8988T (cell line): Measurements from ENCODE around the gene IFNL3.

Source experiments
- DNase-seq: peaks from one replicate; pipeline ENCODE4 v3.0.0; 2011

Gene IFNL3

GRCh38 chr19:39212375-39212742, 32.4 kb downstream of the IFNL3 start:
- DNase-seq = peak; percentile 86

DNA sequence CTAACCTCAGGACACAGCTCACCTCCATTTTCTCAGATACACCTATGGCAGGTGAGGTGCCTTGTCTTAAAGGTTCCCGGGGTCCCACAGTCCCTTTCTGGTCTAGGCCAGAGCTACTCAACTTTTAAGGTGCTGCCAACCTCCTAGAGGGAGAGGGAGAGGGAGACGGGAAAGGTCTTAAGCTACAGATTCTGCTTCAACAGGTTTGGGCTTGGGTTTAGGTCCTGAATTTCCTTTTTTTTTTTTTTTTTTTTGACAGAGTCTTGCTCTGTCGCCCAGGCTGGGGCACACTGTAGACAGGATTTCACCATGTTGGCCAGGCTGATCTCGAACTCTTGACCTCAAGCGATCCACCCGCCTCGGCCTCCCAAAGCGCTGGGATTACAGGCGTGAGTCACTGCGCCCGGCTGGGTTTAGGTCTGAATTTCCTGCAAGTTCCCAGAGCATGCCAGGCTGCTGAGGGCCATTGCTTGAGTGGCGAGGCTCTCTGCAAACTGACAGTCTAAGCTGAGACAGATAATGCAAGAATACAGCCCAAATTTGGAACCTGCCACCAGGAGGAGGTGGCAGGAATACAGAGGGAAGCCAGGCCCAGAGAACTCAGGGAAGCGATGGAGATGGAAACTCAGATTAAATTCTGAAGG, 33.0 kb downstream of the IFNL3 start:
- DNase-seq = no peak

GRCh38 chr19:39209196-39209595, 35.6 kb downstream of the IFNL3 start:
- no peak for DNase-seq

GRCh38 chr19:39208175-39208795, 36.5 kb downstream of the IFNL3 start:
- DNase-seq = peak; percentile 35

DNA sequence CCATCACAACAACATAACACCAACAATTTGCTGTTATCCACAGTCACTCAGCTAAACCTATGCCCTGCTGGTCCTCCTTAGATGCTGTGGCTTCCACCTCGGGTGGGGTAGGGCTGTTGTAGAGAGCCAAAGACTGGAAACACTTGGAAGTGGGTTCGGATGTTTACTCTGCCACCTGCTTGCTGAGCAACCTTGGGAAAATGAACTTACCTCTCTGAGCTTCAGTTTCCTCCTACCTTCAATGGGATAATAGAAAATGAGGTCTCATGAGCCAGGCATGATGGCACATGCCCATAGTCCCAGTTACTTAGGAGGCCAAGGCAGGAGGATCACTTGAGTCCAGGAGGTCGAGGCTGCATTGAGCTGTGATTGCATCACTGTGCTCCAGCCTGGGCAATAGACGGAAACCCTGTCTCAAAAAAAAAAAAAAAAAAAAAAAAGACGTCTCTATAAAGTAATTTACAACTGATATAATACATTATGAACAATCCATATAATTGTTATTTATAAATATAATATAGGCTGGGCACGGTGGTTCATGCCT, 37.4 kb downstream of the IFNL3 start:
- DNase-seq = peak; percentile 34

DNA sequence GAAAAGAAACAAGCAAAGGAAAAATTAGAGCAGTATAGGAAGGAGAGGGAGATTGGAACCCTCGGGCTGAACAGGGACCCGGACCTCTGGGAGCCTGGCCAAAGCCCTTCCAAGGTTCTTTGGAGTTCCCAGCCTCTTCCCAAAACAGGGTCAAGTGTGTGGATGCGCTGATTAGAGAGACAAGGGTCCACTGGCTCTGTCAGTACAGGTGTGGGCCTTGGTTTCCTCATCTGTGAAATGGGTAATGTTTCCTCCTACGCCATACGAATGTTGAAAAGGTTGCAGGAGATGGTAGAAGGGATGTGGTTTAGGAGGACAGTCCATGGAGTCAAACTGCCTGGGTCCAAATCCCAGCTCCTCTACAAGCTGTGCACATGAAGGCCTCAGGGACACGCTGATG, 38.7 kb downstream of the IFNL3 start:
- peak; percentile 45 for DNase-seq

- peak; percentile 63 for DNase-seq
Measured at GRCh38 chr19:39205449-39205764, 39.4 kb downstream of the IFNL3 start.

DNA sequence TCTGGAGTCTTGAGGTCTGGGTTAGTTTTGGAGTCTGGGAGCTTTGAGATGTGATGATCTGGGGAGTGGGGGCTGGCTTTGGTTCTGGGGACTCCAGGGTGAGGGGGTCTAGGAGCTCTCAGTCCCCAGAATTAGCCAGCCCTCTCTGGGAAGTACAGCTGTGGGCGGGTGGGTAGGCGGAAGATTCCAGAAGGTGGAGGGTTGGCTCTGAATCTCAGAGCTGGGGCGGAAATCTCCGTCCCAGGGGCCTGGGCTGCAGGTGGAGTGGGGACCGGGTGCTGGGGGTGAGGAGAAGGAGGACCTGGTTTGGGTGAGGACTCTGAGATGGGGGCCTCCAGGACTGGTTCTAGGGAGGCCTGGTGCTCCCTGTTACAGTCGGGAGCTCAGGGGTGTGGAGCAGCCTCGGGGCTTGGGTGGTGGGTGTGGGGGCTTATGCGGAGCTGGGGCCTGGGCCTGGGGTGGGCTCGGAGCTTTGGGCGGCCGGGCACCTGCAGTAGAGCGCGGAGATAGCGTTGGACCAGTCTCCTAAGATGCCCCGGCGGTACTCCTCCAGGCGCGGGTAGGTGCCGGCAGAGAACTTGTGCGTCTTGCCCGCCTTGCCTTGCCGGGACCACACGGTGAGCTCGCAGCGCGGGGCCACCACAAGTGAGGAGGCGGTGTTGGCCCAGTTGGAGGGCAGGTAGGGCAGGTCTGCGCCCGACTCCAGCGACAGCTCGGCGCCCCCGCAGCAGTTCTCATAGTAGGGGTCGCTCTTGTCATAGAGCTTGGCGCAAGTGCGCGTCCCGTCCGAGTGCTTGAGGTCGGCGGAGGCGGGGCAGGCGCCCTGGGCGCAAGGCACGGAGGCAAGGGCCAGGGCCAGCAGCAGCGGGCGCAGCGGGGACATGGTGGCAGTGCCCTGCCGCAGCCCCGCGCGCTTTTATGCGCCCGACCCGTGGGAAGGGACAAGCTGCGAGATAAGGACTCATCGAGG, 41.1 kb downstream of the IFNL3 start, which contains the start of gene SYCN:
TSS of gene SYCN (minus strand) at position 892 of the 970 bp plus-strand sequence. CDS start at position 883, 9 bp downstream.
- DNase-seq = peak; percentile 37

GRCh38 chr19:39202998-39203355, 41.8 kb downstream of the IFNL3 start:
- peak; percentile 54 for DNase-seq

- DNase-seq = peak; percentile 68
Measured at GRCh38 chr19:39200803-39201115, 44.0 kb downstream of the IFNL3 start.

- peak; percentile 70 for DNase-seq
Measured at GRCh38 chr19:39200066-39200802, 44.6 kb downstream of the IFNL3 start.

DNA sequence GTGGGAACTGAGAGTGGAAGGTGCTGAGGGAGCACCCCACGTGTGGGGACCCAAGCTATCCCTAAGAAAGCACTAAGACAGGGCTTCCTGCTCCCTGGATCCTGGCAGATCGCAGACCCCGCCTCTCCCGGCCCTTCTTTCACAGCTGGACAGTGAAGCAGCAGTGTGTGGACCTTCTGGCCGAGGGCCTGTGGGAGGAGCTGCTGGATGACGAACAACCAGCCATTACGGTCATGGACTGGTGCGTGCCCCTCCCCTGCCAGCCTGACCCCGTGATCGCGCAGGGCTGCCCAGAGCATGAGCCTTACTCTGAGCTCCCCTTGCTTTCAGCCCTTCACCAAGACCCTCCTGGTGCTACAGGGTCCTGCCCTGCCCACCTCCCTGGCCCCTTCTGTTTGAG, 45.8 kb downstream of the IFNL3 start:
- DNase-seq = peak; percentile 58

GRCh38 chr19:39197808-39198207, 47.0 kb downstream of the IFNL3 start:
- peak; percentile 77 for DNase-seq

DNA sequence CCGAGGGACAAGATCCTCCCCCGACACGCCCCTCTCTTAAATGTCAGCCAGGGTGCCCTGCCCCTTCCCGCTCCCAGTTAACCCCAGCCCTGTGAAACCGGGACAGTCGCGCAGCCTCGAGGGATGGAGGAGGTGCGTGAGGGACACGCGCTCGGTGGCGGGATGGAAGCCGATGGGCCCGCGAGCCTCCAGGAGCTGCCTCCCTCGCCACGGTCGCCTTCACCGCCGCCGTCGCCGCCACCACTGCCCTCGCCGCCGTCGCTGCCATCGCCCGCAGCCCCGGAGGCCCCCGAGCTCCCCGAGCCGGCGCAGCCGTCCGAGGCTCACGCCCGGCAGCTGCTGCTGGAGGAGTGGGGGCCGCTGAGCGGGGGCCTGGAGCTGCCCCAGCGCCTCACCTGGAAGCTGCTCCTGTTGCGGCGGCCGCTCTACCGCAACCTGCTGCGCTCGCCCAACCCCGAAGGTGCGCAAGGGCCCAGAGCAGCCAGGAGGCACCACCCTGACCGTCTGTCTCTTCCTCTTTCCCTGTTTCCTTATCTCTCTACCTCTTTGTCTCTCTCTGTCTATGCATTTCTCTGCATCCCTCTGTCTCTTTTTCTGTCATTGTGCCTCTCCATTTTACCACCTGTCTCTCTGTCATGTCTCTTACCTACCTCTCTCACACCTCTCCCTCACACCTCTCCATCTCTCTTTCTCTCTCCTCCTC, 47.8 kb downstream of the IFNL3 start, which contains the start of gene NCCRP1:
TSS of gene NCCRP1 (plus strand) at position 105 of the 703 bp plus-strand sequence. CDS start at position 124, 19 bp downstream.
- DNase-seq = no peak

DNA sequence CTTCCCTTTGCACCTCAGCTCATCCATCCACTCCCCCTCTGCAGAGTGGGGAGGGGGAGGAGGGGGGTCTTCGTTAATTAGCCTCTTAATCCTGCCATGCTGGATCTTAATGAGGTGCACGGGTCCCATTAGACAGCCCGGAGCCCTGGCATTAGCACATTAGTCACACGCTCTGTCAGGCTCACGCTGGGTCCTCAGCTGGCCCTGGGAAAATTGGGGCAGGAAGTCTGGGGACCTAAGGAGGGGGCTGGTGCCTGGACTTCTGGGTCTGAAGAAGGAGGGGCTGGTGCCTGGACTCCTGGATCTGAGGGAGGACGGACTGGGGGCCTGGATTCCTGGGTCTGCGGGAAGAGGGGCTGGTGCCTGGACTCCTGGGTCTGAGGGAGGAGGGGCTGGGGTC, 48.5 kb downstream of the IFNL3 start:
- no peak for DNase-seq

- no peak for DNase-seq
Measured at GRCh38 chr19:39195755-39196154, 49.1 kb downstream of the IFNL3 start.

GRCh38 chr19:39194832-39195542, 49.8 kb downstream of the IFNL3 start:
- DNase-seq = no peak

- no peak for DNase-seq
Measured at GRCh38 chr19:39193803-39194202, 51.0 kb downstream of the IFNL3 start.
